ENCODE data around the gene CEACAM21. TPM values are rescaled to one million over a fixed set of nuclear protein-coding genes. Genes with fewer than 3 reads are reported as not detected.

Gene CEACAM21
- total RNA-seq, 2 donors from 2014 or later = 0.52 TPM; not detected in 1

- no peak overlapping the region for H3K4me3 ChIP-seq
- ATAC-seq (no peak), DNase-seq (no peak)
- H3K36me3 ChIP-seq (replicated peaks in 1 of 2; ENCODE audit: insufficient read depth in 1 of 2, low read depth in 2 of 2) = no peaks in the 10 kb centered on the region
- TF ChIP-seq, protein P1, sequence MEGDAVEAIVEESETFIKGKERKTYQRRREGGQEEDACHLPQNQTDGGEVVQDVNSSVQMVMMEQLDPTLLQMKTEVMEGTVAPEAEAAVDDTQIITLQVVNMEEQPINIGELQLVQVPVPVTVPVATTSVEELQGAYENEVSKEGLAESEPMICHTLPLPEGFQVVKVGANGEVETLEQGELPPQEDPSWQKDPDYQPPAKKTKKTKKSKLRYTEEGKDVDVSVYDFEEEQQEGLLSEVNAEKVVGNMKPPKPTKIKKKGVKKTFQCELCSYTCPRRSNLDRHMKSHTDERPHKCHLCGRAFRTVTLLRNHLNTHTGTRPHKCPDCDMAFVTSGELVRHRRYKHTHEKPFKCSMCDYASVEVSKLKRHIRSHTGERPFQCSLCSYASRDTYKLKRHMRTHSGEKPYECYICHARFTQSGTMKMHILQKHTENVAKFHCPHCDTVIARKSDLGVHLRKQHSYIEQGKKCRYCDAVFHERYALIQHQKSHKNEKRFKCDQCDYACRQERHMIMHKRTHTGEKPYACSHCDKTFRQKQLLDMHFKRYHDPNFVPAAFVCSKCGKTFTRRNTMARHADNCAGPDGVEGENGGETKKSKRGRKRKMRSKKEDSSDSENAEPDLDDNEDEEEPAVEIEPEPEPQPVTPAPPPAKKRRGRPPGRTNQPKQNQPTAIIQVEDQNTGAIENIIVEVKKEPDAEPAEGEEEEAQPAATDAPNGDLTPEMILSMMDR (IDR thresholded peaks at IDR 0.05) = no peak
- no peak for TF ChIP-seq POLR2A (IDR thresholded peaks at IDR 0.05)
- H3K27ac ChIP-seq = no peak overlapping the region
- H3K27me3 ChIP-seq = no peaks in the 10 kb centered on the region
- no peaks in the 10 kb centered on the region for H3K4me1 ChIP-seq
- intact Hi-C loops (cut with DNase I) = no loop called here
- peaks cover 0 to 6% (median 0%) of the 10 kb centered on the region in 3 donors for H3K9me3 ChIP-seq
- WGBS, 2 donors = 61 to 62% methylated on average over 4 of the region's 4 CpGs
These were observed 33.3 kb upstream of the CEACAM21 start for GRCh38 chr19:41542622-41543021.

GRCh38 chr19:41543582-41543981 lies 32.4 kb upstream of the CEACAM21 start:
- 73 to 74% methylated on average over 2 of the region's 2 CpGs for WGBS, 2 donors
- H3K9me3 ChIP-seq = no peaks in the 10 kb centered on the region
- no peak overlapping the region for H3K27ac ChIP-seq
- ATAC-seq (no peak), DNase-seq (no peak)
- H3K27me3 ChIP-seq = no peaks in the 10 kb centered on the region
- intact Hi-C loops (cut with DNase I) = no loop called here
- H3K4me3 ChIP-seq = no peak overlapping the region
- TF ChIP-seq, protein P1 (IDR thresholded peaks at IDR 0.05) = no peak
- TF ChIP-seq POLR2A (IDR thresholded peaks at IDR 0.05) = no peak
- H3K36me3 ChIP-seq (replicated peaks in 1 of 2; ENCODE audit: insufficient read depth in 1 of 2, low read depth in 2 of 2) = no peaks in the 10 kb centered on the region
- H3K4me1 ChIP-seq = no peaks in the 10 kb centered on the region

- H3K27ac ChIP-seq = no peak overlapping the region
- DNase-seq (no peak), ATAC-seq (no peak)
- H3K4me3 ChIP-seq = no peak overlapping the region
- no peaks in the 10 kb centered on the region for H3K36me3 ChIP-seq (replicated peaks in 1 of 2; ENCODE audit: insufficient read depth in 1 of 2, low read depth in 2 of 2)
- 42 to 44% methylated on average over 6 of the region's 6 CpGs for WGBS, 2 donors
- no peak for TF ChIP-seq POLR2A (IDR thresholded peaks at IDR 0.05)
- TF ChIP-seq, protein P1 (IDR thresholded peaks at IDR 0.05) = no peak
- H3K9me3 ChIP-seq = no peaks in the 10 kb centered on the region
- peaks cover 0 to 3% of the 10 kb centered on the region in 2 donors for H3K27me3 ChIP-seq
- H3K4me1 ChIP-seq = no peaks in the 10 kb centered on the region
- intact Hi-C loops (cut with DNase I) = no loop called here
These were observed 30.4 kb upstream of the CEACAM21 start for GRCh38 chr19:41545547-41545946.

GRCh38 chr19:41546386-41546789 lies 29.6 kb upstream of the CEACAM21 start:
- H3K4me1 ChIP-seq = no peaks in the 10 kb centered on the region
- ATAC-seq = no peak
- intact Hi-C loops (cut with DNase I) = no loop called here
- no peak overlapping the region for H3K4me3 ChIP-seq
- DNase-seq = peak in 1 of 4 donors; percentile 49
- TF ChIP-seq, protein P1 (IDR thresholded peaks at IDR 0.05) = no peak
- TF ChIP-seq POLR2A (IDR thresholded peaks at IDR 0.05) = no peak
- no peak overlapping the region for H3K27ac ChIP-seq
- no peaks in the 10 kb centered on the region for H3K36me3 ChIP-seq (replicated peaks in 1 of 2; ENCODE audit: insufficient read depth in 1 of 2, low read depth in 2 of 2)
- WGBS, 2 donors = 31 to 33% methylated on average over 6 of the region's 6 CpGs
- H3K27me3 ChIP-seq = peaks cover 0 to 4% of the 10 kb centered on the region in 2 donors
- no peaks in the 10 kb centered on the region for H3K9me3 ChIP-seq

GRCh38 chr19:41546961-41547360 lies 29.0 kb upstream of the CEACAM21 start:
- no peaks in the 10 kb centered on the region for H3K36me3 ChIP-seq (replicated peaks in 1 of 2; ENCODE audit: insufficient read depth in 1 of 2, low read depth in 2 of 2)
- H3K27me3 ChIP-seq = peaks cover 0 to 4% of the 10 kb centered on the region in 2 donors
- no peaks in the 10 kb centered on the region for H3K9me3 ChIP-seq
- no peaks in the 10 kb centered on the region for H3K4me1 ChIP-seq
- ATAC-seq = no peak
- 45 to 48% methylated on average over 4 of the region's 4 CpGs for WGBS, 2 donors
- H3K4me3 ChIP-seq = no peak overlapping the region
- TF ChIP-seq, protein P1 (IDR thresholded peaks at IDR 0.05) = no peak
- TF ChIP-seq POLR2A (IDR thresholded peaks at IDR 0.05) = no peak
- no peak for DNase-seq
- H3K27ac ChIP-seq = no peak overlapping the region
- intact Hi-C loops (cut with DNase I) = no loop called here
